ENCODE results near the gene ZDHHC22.

DNA sequence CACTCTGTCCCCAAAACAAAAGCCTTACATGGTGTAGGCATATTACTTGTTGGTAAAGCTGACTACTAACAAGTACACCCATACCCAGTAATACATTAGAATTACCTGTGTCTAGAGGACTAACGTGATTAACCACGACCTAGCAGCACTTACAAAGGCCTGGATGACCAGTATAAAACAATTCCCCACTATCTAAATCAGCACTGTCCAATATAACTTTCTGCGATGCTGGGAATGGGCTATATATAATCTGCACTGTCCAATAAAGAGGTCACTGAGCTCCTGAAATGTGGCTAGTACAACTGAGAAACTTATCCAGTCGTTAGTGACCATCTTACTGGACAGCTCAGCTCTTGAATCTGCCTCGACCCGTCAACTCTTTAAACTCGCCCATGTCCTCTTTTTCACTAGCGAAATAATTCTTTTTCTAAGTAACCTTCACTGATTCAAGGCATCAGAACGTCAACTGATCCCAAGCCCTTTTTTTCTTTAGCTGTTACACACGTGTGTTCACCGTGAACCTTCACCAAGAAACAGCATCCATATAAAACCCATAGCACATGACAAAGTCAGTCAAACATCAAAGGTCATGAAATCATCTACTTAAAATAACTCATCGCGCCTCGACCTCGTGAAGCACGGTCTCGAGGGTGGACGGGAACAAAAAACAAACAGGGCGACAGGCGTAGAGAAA, 44.4 kb downstream of the ZDHHC22 start:
- TF ChIP-seq POLR2AphosphoS5 (IDR thresholded peaks at IDR 0.05) (no peak), CTCF (IDR thresholded peaks at IDR 0.05) (no peak), POLR2A (IDR thresholded peaks at IDR 0.05) (no peak)
